ENCODE results near the gene VAV2. TPM values are rescaled to one million over a fixed set of nuclear protein-coding genes. Genes with fewer than 3 reads are reported as not detected.
A peak's percentile ranks its signal among the peaks of the same experiment; 100 is the strongest.

Gene VAV2
- total RNA-seq, 1 donor from 2014 or later = 47.0 TPM

DNA sequence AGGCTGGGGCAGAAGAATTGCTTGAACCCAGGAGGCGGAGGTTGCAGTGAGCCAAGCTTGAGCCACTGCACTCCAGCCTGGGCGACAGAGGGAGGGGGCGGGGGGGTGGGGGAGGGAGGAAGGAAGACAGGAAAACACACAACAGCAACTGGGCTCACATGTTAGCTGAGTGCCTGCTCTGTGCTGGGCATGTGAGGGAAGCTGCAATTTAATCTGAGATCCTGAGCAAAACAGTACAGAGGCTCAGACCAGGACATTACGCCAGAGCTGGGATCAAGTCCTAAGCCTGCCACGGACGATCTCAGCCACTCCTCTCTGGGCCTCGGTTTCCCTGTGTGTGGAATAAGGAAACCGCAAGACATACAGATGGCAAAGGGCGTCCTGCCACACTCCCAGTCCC lies 119.1 kb downstream of the VAV2 start:
- DNase-seq (ENCODE audit: low read depth, low spot score) = no peak
- Mint-ChIP-seq H3K4me3 (no peak overlapping the region), H3K9me3 (no peaks in the 10 kb centered on the region), H3K36me3 (ENCODE audit: low read depth) (no peaks in the 10 kb centered on the region), H3K4me1 (peaks cover 40% of the 10 kb centered on the region), H3K27ac (ENCODE audit: unreplicated experiment) (no peak overlapping the region), H3K27me3 (ENCODE audit: low read depth) (no peaks in the 10 kb centered on the region)
- TF ChIP-seq, protein P1, sequence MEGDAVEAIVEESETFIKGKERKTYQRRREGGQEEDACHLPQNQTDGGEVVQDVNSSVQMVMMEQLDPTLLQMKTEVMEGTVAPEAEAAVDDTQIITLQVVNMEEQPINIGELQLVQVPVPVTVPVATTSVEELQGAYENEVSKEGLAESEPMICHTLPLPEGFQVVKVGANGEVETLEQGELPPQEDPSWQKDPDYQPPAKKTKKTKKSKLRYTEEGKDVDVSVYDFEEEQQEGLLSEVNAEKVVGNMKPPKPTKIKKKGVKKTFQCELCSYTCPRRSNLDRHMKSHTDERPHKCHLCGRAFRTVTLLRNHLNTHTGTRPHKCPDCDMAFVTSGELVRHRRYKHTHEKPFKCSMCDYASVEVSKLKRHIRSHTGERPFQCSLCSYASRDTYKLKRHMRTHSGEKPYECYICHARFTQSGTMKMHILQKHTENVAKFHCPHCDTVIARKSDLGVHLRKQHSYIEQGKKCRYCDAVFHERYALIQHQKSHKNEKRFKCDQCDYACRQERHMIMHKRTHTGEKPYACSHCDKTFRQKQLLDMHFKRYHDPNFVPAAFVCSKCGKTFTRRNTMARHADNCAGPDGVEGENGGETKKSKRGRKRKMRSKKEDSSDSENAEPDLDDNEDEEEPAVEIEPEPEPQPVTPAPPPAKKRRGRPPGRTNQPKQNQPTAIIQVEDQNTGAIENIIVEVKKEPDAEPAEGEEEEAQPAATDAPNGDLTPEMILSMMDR (conservative IDR thresholded peaks at IDR 0.05) = no peak

- peaks cover 32% of the 10 kb centered on the region for H3K4me1 Mint-ChIP-seq
- peaks cover 3% of the 10 kb centered on the region for H3K36me3 Mint-ChIP-seq (ENCODE audit: low read depth)
- no peak overlapping the region for H3K4me3 Mint-ChIP-seq
- DNase-seq (ENCODE audit: low read depth, low spot score) = no peak
- H3K27me3 Mint-ChIP-seq (ENCODE audit: low read depth) = no peaks in the 10 kb centered on the region
- H3K9me3 Mint-ChIP-seq = no peaks in the 10 kb centered on the region
- no peak overlapping the region for H3K27ac Mint-ChIP-seq (ENCODE audit: unreplicated experiment)
- TF ChIP-seq, protein P1 (conservative IDR thresholded peaks at IDR 0.05) = no peak
Measured at GRCh38 chr9:133870598-133871595, 121.2 kb downstream of the VAV2 start.

DNA sequence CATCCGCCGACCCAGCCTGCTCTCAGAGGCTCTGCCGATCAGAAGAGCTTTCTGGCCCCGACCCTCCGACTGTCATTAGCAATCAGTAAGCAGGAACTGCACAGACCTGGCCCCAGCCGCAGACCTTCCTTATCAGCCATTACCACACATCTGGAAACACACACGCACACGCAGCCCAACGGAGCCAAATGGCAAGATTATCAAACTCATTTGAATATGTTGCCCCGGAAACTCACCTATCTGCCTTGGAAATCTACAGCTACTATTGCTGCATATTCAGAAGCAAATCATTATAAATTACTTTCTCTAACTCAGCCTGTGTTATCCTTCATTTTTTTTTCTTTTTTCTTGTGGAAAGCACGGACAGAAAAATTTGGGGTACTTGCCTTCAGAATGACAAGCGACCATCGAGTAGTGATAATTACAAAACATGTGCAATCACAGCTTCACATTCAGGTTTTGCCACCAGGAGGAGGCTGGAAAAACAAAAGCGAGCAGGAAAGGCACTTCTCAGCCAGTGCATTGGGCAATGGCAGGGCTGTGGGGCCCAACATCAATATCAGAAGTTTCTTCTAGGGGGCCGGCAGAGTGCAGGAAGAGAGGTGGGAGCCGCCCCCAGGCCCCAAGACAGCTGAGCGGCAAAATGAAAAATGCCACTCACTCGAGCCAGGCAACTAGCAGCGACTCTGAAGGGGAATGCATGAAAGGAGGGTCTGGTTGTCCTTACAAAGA lies 122.3 kb downstream of the VAV2 start:
- Mint-ChIP-seq H3K27me3 (ENCODE audit: low read depth) (no peaks in the 10 kb centered on the region), H3K36me3 (ENCODE audit: low read depth) (peaks cover 12% of the 10 kb centered on the region), H3K27ac (ENCODE audit: unreplicated experiment) (peak overlapping the region; percentile 81), H3K4me1 (peaks cover 30% of the 10 kb centered on the region), H3K9me3 (peaks cover 6% of the 10 kb centered on the region), H3K4me3 (no peak overlapping the region)
- DNase-seq (ENCODE audit: low read depth, low spot score) = no peak
- TF ChIP-seq, protein P1 (conservative IDR thresholded peaks at IDR 0.05) = peak; percentile 44

- Mint-ChIP-seq H3K4me1 (peaks cover 24% of the 10 kb centered on the region), H3K36me3 (ENCODE audit: low read depth) (peaks cover 14% of the 10 kb centered on the region), H3K9me3 (peaks cover 6% of the 10 kb centered on the region), H3K27me3 (ENCODE audit: low read depth) (no peaks in the 10 kb centered on the region), H3K4me3 (no peak overlapping the region), H3K27ac (ENCODE audit: unreplicated experiment) (no peak overlapping the region)
- TF ChIP-seq, protein P1 (conservative IDR thresholded peaks at IDR 0.05) = no peak
- no peak for DNase-seq (ENCODE audit: low read depth, low spot score)
Measured at GRCh38 chr9:133868203-133868602, 123.9 kb downstream of the VAV2 start.

DNA sequence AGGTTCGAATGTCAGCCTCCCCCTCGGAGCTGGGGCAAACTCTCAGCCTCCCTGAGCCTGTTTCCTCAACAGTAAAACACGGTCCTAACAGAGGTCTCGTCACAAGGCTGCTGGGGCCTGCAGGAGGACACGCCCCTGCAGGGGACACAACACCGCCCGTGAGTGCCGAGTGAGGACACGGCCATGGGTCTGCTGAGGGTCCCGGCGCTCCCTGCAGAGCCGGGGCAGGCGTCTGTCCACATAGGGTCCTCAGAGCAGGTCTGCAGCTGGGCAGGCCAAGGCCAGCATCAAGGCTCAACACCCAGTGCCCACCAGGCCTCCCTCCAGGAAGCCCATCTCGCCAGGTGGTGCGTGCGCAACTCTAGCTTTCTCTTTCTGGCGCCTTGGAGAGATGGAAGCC lies 125.2 kb downstream of the VAV2 start:
- TF ChIP-seq, protein P1 (conservative IDR thresholded peaks at IDR 0.05) = no peak
- H3K4me3 Mint-ChIP-seq = no peak overlapping the region

More for the DNA sequence above, 125.2 kb downstream of the VAV2 start:
- peaks cover 16% of the 10 kb centered on the region for H3K36me3 Mint-ChIP-seq (ENCODE audit: low read depth)
- no peaks in the 10 kb centered on the region for H3K27me3 Mint-ChIP-seq (ENCODE audit: low read depth)
- no peak for DNase-seq (ENCODE audit: low read depth, low spot score)
- H3K4me1 Mint-ChIP-seq = peaks cover 32% of the 10 kb centered on the region
- H3K27ac Mint-ChIP-seq (ENCODE audit: unreplicated experiment) = no peak overlapping the region
- H3K9me3 Mint-ChIP-seq = peaks cover 6% of the 10 kb centered on the region
